ENCODE results near the gene NCMAP. TPM values are rescaled to one million over a fixed set of nuclear protein-coding genes. Genes with fewer than 3 reads are reported as not detected.

Gene NCMAP
- total RNA-seq, 1 donor from 2014 or later: under 0.01 TPM

DNA sequence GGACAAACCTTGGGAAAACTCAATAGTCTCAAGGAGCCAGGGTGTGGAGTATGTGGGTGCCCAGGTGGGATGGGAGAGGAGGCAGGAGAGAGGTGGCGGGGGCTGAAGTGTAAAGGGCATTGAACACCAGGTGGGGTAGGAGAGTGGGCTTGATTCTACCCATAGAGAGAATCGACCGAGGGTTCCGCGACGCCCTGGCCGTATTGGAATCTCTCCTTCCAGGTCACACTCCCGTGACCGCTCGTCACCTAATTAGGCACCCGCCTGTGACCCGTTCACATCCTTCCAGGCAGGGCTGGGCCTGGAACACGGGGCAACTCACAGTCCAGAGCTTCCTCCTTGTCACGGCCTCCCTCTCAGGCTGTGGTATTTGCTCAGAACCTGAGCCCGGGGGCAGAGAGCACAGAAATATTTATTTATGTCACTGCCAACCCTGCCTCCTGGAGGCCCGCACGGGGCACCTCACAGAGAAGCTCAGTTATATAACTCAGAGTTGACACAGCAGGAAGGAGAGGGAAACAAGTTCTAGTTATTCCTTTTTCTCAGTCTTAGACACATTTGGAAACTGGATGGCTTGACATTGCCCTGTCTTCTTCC lies 12.0 kb downstream of the NCMAP start:
- DNase-seq (ENCODE audit: low spot score in 2 of 2) (no peak), FAIRE-seq (no peak)

- no peak for FAIRE-seq
These were observed 12.6 kb downstream of the NCMAP start for GRCh38 chr1:24568475-24568874.

DNA sequence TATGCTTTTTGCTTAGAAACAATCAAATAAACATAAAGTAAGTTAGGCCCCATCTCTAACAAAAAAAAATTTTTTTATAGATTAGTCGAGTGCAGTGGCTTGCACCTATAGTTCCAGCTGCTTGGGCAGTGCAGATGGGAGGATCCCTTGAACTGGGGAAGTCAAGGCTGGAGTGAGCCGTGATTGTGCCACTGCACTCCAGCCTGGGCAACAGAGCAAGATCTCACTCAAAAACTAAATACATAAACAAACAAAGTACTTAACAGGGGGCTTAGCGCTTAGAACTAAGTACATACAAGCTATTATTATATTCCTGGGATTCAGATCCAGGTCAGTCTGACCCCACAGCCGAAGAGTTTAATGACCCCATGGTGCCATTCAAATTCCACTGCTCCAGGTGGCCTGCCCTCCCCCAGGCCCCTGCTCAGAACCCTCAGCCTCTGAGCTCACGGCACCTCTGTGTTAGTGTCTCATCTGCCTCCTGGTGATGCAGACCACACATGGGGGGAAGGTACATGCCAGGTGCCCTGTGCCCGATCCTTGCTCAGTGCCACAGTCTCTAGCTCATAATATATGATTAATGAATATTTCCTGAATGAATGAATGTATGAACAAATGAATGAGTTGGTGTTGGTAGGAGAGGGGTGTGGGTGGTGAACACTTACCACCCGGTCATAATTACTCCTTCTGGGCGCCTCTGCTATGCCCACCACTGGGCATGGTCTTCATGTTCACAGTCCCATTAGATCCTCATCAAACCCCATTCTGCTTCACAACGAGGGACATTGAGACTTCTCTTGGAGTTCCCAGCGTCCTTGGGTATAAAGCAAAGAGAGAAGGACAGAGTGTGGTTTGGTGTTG lies 14.6 kb downstream of the NCMAP start:
- DNase-seq (ENCODE audit: low spot score in 2 of 2): no peak
- FAIRE-seq: no peak

More at GRCh38 chr1:24568475-24568874, 12.6 kb downstream of the NCMAP start:
- DNase-seq (ENCODE audit: low spot score in 2 of 2): no peak

GRCh38 chr1:24572301-24572700 lies 16.4 kb downstream of the NCMAP start:
- DNase-seq (ENCODE audit: low spot score in 2 of 2): no peak
- no peak for FAIRE-seq

DNA sequence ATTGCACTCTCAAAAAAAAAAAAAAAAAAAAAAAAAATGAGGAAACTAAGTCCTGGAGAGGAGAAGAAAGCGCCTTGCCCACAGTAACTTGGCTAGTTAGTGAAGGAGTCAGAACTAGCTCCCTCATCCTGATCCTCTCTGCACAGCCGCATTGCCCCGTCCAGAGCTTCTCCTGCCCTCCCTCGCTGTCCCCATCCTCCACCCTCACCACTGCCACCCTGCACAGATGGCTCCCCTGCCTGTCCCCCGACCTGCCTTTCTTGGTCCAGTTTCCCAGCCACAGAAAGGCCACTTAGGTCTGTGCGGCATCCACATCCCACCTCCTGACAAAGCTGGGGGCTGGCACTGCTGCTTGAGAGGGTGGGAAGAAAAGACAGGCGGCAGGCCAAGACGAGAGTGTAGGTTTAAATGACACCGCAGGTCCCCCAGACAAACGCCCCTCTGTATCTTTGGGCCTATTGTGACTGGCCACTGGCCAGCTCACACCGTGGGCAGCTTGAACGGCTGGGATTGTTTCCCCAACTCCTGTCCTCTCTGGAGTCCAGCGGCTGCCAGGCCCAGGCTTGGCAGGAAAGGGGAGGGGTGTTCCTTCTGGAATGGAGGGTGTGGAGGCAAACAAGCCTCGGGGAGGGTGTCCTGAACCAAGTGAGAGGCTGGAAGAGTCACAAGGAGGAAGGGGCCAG lies 20.2 kb downstream of the NCMAP start:
- FAIRE-seq: no peak
- DNase-seq (ENCODE audit: low spot score in 2 of 2): no peak

DNA sequence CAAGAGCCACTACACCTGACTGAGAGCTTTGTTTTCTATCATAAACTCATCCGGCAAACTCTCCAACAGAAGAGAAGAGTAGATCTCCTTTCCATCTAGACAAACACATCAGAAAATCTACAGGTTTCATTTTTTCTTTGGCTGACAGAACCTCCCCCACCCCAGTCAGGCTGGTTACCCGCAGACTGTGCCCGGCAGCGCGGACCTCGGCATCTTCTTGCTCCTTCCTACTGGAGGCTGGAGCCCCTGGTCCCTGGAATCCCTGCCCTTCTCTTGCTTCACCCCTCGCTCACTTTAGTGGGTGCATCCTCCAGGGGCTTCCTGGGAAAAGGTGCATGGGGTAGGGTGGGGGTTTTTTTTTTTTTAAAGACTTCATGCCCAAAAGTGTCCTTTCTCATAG lies 23.0 kb downstream of the NCMAP start:
- DNase-seq (ENCODE audit: low spot score in 2 of 2) (no peak), FAIRE-seq (no peak)

GRCh38 chr1:24580756-24581155 lies 24.9 kb downstream of the NCMAP start:
- DNase-seq (ENCODE audit: low spot score in 2 of 2): no peak
- no peak for FAIRE-seq

DNA sequence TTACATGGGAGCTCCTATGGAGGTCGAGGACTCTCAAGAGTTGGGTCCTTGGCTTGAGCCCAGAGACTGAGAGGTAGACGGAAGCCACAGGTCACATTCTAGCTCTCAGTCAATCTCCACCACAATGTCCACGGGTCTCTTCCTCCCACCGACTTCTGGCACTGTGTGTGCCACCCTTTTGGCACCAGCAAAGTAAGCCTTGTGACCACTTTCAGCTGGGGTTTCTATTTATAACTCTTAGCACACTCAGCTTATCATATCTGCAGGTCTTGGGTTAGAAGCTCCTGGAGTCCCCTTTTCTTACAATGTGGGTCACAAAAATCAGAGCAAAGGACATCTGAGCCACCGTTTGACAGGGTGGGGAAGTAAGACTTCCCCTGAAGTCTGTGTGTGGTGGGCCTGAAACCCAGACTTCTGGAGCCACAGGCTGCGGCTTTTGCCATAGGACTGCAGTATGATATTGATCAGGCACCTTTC lies 28.3 kb downstream of the NCMAP start:
- no peak for FAIRE-seq
- no peak for DNase-seq (ENCODE audit: low spot score in 2 of 2)

DNA sequence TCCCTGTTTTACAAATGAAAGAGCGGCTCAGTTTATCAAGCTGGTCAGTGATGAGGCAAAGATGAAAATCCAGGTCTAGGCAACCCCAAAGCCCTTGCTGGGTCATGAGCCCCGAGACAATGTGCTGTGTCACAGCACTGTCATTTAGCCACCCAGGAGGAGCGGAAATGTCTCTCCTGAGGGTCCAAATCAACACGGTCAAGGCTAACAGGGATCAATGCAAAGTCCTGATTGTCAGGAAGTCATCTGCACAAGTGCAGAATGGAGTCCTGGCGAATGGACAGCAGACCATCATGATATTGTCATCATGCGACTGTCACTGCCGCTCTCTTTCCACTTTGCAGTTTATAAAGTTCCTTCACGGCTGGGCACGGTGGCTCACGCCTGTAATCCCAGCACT lies 30.2 kb downstream of the NCMAP start:
- DNase-seq (ENCODE audit: low spot score in 2 of 2): no peak
- no peak for FAIRE-seq

GRCh38 chr1:24586970-24587820 lies 31.3 kb downstream of the NCMAP start:
- FAIRE-seq (no peak), DNase-seq (ENCODE audit: low spot score in 2 of 2) (peak; percentile 19 to 48)

DNA sequence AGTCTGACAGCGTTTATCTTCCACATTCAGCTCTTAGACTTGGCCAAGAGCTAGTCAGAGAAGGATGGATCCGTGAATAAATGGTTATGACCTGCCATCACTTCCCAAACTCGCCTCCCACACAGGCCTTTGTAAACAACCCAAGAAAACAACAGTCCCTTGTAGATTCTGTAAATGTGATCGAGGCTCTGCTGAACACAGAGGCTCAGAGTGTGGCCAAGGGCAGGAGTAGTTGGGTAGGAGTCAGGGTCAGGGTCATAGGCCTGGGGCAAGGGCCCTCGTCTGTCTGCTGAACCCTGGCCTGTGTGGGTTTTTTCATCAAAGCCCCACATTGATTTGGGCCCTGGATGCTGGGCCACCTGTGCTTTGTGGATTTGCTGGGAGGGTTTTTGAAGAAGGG lies 32.7 kb downstream of the NCMAP start:
- no peak for DNase-seq (ENCODE audit: low spot score in 2 of 2)

GRCh38 chr1:24589200-24589599 lies 33.3 kb downstream of the NCMAP start:
- DNase-seq (ENCODE audit: low spot score in 2 of 2) (no peak), FAIRE-seq (no peak)

More for the DNA sequence above, 32.7 kb downstream of the NCMAP start:
- no peak for FAIRE-seq

DNA sequence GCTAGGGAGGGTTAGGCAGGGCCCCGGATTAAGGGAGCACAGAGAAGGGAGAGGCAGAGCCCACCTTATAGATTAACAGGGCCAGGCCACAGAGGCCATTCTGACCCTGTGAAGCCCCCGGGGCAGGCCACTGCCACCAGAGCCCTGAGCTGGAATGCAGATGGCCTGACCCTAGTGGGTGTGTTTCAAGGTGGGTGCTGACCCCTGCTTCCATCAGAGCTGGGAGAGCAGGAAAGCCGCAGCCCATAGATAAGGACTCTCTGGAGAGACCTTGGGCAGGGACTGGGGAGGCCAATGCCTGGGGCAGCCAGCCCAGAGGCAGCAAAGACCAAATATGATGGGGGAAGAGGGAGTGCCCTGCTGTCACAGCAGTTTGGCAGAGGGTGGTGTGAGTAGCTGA lies 35.9 kb downstream of the NCMAP start:
- DNase-seq (ENCODE audit: low spot score in 2 of 2) (no peak), FAIRE-seq (no peak)

- DNase-seq (ENCODE audit: low spot score in 2 of 2) (no peak), FAIRE-seq (no peak)
These were observed 38.4 kb downstream of the NCMAP start for GRCh38 chr1:24594328-24594598.

DNA sequence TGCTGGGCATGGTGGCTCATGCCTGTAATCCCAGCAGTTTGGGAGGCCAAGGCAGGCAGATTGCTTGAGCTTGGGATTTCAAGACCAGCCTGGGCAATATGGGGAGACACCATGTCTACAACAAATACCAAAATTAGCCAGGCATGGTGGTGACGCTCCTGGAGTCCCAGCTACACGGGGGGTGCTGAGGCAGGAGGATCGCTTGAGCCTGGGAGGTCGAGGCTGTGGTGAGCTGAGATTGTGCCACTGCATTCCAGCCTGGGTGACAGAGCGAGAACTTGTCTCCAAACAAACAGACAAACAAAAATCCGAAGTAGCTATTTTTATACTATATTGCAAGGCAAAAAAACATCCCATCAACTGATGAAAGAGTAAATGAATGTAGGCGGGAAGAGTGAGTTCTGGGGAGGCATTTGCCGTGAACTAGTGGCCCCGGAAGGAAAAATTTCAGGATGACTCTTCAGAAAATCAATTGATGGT lies 40.6 kb downstream of the NCMAP start:
- FAIRE-seq: no peak
- DNase-seq (ENCODE audit: low spot score in 2 of 2): no peak

DNA sequence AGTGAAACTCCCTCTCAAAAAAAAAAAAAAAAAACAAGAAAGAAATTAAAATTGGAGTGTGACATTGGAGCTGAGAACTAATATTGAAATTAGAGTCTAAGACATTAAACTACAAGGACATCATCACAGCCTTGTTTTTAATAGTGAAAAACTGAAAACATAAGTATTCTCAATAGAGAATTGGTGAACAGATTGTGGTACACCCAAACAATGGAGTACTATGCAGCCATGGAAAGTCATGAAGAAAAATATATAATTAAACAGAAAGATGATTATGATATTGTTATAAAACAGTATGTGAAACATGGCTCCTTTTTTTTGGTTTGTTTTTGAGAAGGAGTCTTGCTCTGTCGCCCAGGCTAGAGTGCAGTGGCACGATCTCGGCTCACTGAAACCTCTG lies 43.4 kb downstream of the NCMAP start:
- DNase-seq (ENCODE audit: low spot score in 2 of 2): no peak
- FAIRE-seq: no peak

DNA sequence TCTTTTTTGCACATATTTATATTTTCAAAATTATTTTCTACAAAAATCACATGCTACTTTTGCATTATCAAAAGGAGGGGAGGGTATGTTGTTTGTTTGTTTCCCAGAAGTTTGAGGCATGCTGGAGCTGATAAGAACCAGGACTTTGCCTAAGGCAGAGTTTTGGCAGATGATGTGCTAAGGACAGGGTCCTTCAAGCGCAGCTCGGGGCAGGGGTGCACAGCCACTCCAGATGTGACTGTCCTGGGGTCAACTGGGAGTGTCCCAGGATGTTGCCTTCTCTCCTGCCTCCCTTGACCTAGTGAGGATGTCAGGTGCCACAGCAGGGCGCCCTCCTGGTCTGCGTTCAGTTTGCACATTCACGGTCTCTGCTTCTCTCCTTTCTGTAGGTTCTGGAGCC lies 44.7 kb downstream of the NCMAP start:
- FAIRE-seq: no peak
- DNase-seq (ENCODE audit: low spot score in 2 of 2): no peak

DNA sequence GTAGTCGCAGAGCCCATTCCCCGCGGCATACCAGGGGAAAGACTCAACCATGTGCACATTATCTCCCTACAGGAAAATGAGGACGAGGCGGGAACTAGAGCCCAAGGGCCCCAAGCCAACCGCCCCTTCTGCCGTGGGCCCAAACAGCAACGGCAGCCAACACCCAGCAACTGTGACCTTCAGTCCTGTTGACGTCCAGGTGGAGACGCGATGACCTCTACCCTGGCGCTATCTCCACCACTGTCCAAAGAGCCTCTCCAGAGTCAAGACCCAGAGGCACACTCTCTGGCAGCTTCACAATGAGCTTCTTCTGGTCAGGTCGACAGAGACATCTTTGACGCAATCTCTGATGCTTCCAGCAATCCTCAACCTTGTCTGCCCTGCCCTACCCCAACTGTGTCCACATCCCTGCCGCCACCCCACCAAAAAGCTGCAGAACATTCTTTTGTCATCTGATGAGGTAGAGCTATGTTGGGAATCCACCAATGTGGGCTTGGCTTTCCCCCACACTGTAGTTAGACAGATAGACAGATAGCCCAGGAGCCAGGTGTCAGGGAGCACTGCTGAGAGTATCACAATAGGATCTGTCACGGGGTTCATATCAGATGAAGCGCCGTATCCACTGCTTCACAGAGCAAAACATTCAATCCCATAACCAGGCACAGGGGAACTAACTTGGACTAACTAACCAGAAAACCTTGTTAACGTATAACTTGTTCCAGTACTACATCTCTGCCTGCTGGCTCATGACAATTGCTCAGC lies 49.8 kb downstream of the NCMAP start:
- FAIRE-seq (no peak), DNase-seq (ENCODE audit: low spot score in 2 of 2) (no peak)

- no peak for FAIRE-seq
These were observed 50.4 kb downstream of the NCMAP start for GRCh38 chr1:24606296-24606605.

GRCh38 chr1:24606621-24607020 lies 50.7 kb downstream of the NCMAP start:
- FAIRE-seq (no peak), DNase-seq (ENCODE audit: low spot score in 2 of 2) (no peak)

More at GRCh38 chr1:24606296-24606605, 50.4 kb downstream of the NCMAP start:
- no peak for DNase-seq (ENCODE audit: low spot score in 2 of 2)

All from frontal cortex (tissue), 4 donors.